ENCODE data around the gene WNT7B.

- TF ChIP-seq CTCF (IDR thresholded peaks at IDR 0.05): no peak
- no peak for TF ChIP-seq POLR2A (IDR thresholded peaks at IDR 0.05)
- no peak for TF ChIP-seq EP300 (IDR thresholded peaks at IDR 0.05)
- no peak for TF ChIP-seq POLR2AphosphoS5 (IDR thresholded peaks at IDR 0.05)
Measured at GRCh38 chr22:45952151-45952550, 24.8 kb downstream of the WNT7B start.
